GM19328 (cell line): ENCODE data around the gene PDLIM7.

Experiments
- ATAC-seq: cut with Tn5 transposase; IDR thresholded peaks from one replicate; pipeline ENCODE4 v1.9.1; 2021; ENCODE audit warnings: mild to moderate bottlenecking, moderate library complexity; ENCODE audit not compliant: unreplicated experiment

Gene PDLIM7

DNA sequence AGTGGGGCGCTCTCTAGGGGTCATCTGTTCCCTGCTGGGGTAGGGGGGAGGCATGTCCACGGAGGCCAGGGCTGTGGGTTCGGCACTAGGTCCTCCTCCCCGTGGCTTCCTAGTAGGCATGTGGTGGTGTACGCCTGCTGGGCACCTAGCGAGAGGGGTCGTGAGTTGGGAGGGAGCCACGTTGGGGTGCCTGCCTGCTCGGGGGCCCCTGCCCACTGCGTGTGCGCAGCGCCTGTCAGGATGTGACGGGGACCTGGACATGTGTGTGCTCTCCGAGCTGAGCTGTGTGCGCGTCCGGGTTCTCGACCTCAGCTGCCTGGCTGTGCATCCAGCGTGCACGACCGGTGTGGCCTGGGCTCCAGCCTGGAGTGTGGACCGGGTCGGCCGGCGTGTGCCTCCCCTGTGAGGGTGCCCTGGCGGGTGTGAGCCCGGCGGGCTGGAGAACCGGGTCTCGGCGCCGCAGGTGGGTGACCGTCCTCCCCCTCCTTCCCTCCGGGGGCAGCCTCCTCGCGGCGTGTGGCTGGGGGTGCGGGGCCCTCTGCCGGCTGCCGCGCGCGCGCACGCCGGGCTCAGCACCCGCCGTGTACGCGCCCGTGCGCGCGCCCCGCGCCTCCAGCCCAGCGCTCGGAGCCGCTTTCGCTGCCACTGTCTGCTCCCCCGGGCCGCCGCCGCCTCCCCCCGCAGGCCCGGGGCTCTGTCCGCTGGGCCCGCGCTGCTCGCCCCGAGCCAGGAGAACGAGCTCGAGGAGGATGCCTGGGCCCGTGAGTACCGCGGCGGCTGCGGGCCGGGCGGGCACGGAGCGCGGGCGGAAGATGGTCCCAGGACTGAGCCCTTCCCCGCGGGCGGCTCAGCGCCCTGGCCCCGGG is 51.0 kb downstream of the PDLIM7 start, which contains the start of gene PRR7:
Gene PRR7 (plus strand): TSS at position 615 of the 866 bp plus-strand sequence. CDS start 8,254 bp downstream, outside the sequence.
- peak; percentile 45 for ATAC-seq

DNA sequence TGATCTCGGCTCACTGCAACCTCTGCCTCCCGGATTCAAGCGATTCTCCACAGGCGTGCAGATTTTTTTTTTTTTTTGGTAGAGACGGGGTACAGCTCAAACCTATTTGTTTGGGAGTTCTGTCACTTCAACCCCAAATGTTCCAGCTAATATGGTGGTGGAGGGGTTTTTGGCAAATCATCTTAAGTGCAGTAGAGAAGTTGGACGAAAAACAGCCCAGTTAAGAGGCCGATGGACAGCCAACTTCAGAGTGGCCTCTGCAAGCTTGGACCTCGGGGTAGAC is 51.5 kb downstream of the PDLIM7 start:
- no peak for ATAC-seq

DNA sequence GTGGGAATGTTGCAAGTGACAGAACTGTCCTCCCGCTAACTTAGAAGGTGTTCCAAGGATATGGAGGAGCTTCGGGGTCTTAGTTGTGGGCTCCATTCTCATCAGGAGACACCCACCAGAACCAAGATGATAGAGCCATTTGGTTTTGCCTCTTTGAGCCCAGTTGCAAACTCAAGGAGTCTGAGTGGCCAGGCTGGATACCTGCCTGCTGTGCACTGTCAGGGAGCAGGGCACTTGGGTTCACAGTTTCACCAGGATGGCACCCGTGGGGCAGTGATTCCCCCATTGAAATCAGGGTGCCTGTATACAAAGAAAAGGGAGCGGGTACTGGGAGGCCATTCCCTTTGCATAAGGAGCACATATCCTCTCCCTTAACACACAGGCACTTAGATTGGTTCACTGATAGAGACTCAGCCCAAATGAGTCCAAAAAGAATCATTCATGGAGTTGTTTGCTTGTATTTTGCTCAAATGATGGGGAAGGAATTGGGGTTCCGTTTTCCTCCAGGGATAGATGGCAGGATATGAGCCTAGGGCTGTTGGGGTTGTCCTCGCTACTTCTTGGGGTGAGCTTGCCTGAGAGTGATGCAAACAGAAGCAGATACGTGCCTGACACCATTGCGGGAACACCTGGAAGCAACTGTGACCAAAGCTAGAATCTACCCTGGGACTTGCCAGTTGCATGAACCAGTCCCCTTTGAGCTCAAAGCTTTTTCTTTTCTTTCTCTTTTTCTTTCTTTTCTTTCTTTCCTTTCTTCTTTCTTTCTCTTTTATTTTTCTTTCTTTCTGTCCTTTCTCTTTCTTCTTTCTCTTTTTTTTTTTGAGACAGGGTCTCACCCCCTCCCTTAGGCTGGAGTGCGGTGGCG is 52.1 kb downstream of the PDLIM7 start:
- no peak for ATAC-seq

GRCh38 chr5:177444106-177445051 is 53.0 kb downstream of the PDLIM7 start:
- ATAC-seq, result no peak

- no peak for ATAC-seq
Observed at GRCh38 chr5:177443144-177443983, 54.0 kb downstream of the PDLIM7 start.

GRCh38 chr5:177442066-177442826 is 55.2 kb downstream of the PDLIM7 start:
- no peak for ATAC-seq

- ATAC-seq, result no peak
Observed at GRCh38 chr5:177440990-177441780, 56.2 kb downstream of the PDLIM7 start.

DNA sequence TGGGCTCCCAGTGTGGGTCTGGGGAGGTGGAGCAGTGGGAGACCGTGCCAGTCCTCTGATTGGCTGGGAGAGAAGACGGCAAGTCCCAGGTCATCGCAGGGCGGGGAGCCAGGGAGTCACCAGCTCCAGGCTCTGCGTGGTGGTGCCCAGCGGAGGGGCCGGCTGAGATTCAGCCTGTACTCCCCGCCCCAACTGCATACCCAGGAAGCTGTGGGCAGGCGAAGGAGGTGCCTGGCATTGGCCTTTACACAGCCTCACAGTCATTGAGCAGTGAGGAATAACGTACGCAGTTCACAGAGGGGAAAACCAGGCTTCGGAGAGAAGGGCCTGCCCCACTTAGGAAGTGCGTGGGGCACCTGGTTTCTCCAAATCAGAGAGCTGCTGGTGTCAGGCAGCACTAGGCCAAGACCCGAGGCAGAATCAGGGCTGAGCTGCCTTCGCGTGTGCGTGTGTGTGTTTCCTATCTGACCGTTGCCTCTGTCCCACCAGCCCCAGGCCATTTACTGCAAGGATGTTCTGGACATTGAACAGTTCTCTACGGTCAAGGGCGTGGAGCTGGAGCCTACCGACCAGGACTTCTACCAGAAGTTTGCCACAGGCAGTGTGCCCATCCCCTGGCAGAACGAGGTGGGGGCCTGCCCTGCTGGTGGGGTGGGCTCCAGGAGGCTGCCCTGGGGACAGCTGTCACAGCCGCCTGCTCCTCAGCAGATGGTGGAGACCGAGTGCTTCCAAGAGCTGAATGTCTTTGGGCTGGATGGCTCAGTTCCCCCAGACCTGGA is 57.0 kb downstream of the PDLIM7 start:
- no peak for ATAC-seq

- no peak for ATAC-seq
Observed at GRCh38 chr5:177439518-177440053, 57.8 kb downstream of the PDLIM7 start.

DNA sequence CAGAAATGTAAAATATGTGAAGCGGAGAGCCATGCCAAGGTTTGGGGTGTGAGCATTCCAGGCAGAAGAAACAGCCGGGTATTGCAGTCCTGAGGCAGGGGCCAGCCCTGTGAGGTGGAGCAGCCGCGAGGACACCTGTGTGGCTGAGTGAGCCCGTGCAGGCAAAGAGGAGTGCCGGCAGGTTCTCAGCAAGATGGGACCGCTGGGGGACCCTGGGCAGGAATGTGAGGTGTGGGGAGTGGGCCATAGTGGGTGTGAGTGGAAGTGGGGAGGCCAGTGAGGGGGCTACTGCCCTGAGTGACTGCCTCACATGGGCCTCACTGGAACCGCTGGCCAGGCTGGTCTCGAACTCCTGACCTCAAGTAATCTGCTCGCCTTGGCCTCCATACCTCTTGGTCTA is 58.9 kb downstream of the PDLIM7 start:
- no peak for ATAC-seq

DNA sequence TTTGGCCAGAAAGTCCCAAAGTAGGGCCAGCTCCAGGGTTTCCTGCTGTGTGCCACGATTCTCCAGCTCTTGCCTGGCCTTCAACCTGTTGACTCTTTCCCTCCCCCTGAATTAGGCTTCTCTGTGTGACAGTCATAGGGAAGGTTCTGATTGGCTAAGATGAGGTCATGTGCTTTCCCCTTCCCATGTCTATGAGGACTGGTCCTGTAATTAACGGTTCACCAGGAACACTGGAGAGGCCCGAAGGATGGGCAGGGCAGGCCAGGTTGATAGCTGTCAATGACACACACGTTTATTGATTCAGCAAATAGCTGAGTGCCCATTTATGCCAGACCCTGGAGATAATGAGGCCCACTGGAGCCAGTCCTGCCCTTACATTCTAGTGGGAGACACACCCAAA is 59.8 kb downstream of the PDLIM7 start:
- ATAC-seq, result no peak

GRCh38 chr5:177435847-177436536 is 61.4 kb downstream of the PDLIM7 start:
- ATAC-seq, result no peak

GRCh38 chr5:177434942-177435738 is 62.3 kb downstream of the PDLIM7 start:
- no peak for ATAC-seq

DNA sequence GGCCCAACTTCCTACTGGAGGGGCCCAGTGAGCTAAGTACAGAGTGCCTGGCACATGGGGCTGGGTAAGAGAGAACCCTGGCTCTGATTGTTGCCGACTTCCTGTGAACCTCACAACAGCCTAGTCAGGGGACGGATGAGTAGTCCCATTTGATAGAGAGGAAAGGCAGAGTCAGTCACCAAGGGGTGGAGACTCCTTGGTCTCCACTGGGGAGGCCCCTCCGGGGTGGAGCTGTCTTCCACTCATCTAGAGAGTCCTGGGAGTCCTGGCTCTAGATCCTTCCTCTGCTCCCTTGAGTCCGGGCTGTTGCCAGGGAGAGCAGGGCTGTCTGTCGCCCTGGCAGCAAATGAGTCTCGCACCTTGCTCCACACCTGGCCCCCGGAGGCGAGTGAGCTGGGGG is 63.0 kb downstream of the PDLIM7 start:
- ATAC-seq, result no peak

- ATAC-seq, result no peak
Observed at GRCh38 chr5:177433658-177434217, 63.7 kb downstream of the PDLIM7 start.
